NCI-H82 (cell line): ENCODE data around the gene TTLL11.

Experiments
- DNase-seq: peaks from one replicate; lab custom pipeline; 2025; lab: John Stamatoyannopoulos, UW

TTLL11 gene

DNA sequence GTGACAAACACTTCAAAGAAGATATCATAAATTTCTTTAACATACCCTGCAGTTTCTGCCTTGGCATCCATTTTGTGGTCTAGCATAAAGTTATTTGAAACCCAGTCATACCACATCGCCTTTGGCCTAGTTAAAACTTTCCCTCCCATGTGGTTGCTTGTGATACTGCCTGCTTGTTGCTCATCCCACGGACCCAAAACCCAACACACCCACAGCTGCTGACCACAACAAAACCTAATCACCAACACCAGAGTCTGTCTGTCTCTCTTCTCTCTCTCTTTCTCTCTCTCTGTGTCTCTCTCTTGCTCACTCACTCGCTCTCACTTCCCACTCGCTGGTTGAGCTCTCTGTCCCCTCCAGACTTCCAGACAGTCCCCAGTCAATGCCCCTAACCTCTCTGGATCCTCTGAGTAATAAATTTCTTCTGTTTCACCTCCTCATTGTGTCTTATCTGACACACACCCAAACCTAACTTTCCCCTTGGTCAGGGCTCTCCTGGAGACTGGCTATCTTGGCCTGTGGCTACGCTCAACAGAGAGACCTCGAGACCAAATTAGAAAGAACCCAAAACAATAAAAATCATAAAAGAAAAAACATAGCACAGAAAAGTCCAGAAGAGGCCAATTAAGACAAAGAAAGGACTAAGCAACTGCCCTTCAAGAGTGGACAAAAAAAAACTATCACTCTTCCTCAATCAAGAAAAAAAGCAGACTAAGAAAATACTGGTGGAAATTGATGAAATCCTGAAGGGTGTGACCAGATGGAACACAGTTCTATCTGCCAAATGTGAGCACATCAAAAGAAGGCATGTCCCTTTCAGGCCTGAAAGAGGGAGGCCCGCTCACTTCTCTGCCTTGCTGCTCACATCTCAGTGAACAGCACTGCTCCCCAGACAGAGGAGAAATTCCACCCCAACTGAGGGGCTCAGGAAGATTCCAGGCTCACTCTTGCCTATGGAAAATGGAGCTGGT lies 41.5 kb downstream of the TTLL11 start:
- DNase-seq = no peak

GRCh38 chr9:122050167-122050566 lies 42.9 kb downstream of the TTLL11 start:
- no peak for DNase-seq

DNA sequence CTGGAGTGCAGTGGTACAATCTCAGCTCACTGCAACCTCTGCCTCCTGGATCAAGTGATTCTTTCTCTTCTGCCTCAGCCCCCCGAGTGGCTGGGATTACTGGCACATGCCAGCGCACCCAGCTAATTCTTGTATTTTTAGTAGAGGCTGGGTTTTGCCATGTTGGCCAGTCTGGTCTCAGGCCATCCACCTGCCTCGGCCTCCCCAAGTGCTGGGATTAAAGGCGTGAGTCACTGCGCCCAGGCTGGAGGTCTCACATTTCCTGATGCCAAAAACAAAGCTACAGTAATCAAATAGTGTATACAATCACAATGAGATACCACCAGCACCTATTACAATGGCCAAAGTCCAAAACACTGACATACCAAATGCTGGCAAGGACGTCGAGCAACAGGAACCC lies 51.1 kb downstream of the TTLL11 start:
- no peak for DNase-seq

DNA sequence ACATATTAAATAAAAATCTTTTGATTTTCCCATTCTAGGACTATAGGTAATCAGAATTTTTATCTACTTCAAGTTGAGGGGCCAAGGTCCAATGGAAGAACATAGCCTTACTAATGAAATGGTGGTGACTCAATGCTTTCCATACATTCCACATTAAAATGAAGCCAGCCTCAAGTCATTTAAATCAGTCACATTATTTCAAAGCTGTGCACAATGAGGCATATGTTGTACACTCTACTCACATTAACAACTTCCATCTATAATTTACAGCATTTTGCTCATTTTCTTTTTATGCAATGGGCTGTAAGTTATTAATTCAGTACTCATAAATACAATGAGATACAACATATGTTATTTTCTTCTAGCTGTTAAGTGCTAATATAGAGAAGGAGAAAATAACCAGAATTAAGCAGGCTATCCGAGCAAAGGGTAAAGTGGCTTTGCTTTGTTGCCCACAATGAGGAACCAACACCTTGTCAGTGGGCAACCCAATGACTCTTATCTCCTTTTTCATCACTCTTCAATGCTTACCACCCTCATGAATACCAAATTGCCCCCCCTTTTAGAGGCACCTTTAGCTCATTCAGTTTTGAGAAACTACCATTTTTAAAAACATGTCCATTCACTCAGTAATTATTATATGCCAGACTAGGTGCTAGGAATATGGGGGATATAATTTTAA lies 52.4 kb downstream of the TTLL11 start:
- DNase-seq = no peak

DNA sequence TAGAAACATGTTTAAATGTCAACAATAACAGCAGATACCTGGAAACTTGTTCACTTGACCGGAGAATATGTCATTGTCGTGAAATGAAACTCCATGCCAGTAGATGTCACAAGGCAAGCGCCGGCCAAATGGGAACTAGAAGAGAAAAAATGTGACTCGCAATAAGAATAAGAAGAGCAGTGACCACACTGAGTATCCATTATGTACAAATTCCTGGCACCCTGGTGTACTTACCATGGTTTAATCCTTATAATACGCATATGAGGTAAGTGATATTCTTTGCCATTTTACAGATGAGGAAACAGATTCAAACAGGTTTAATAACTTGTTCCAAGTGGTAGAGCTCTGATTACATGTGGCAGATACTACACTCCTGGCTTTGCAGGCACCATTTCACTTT lies 53.9 kb downstream of the TTLL11 start:
- no peak for DNase-seq

DNA sequence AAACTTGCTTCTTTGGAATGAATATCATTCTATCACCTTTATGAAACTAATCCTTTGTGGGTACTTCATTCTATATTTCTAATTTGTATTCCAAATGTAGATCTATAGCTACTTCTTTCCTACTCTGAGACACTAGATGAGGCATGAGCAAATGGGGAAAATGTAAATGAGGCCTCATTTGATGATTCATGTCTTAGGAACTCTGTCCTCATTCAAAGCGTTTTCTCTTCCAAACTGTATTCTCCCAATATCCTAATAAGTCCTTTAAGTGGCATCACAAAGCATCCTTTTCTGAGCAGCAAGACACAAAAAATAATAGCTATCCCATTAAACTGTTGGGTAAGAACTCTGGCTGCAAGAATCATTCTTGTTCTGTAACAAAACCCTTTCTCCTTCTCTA lies 56.1 kb downstream of the TTLL11 start:
- no peak for DNase-seq

- no peak for DNase-seq
Measured at GRCh38 chr9:122036408-122036807, 56.7 kb downstream of the TTLL11 start.

GRCh38 chr9:122033775-122034373 lies 59.2 kb downstream of the TTLL11 start:
- no peak for DNase-seq

GRCh38 chr9:122032346-122032745 lies 60.8 kb downstream of the TTLL11 start:
- no peak for DNase-seq

DNA sequence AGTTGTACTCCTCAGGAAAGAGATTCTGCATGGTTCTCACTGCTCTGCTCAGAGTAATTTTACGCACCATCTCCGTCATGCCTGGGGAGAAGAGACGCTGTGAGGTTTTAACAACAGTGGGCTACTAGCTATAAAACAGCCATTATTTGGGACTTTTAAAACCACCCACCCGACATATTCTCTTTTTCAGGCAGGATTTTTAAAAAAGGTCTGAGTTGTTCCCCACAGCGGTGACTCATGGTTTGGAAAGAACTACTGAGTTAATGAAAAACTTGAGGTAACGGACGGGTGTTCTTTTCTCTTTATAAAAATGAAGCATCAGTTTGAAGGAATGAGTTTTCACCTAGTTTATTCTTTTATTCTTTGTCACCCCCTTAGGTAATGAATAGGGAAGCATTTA lies 61.3 kb downstream of the TTLL11 start:
- DNase-seq = no peak

DNA sequence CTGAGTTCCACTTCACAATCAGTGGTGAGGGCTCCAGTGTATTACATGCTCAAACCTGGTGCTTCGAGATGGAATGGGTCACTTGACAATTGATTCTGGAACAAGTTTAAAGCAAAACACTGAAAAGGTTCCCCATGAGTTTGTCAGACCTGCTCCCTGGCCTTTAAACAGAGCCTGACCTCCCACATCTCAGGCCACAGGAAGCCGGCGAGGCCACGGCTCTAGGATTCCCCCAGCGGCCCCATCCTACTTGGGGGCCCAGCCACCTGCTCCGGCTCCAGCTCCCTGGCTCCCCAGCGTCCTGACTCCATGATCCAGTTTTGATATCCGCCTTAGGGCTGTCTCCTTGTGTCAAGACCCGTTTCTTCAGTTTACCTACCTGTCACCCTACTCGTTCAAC lies 62.0 kb downstream of the TTLL11 start:
- no peak for DNase-seq

GRCh38 chr9:122030357-122030756 lies 62.8 kb downstream of the TTLL11 start:
- no peak for DNase-seq

GRCh38 chr9:122029898-122030297 lies 63.2 kb downstream of the TTLL11 start:
- no peak for DNase-seq

DNA sequence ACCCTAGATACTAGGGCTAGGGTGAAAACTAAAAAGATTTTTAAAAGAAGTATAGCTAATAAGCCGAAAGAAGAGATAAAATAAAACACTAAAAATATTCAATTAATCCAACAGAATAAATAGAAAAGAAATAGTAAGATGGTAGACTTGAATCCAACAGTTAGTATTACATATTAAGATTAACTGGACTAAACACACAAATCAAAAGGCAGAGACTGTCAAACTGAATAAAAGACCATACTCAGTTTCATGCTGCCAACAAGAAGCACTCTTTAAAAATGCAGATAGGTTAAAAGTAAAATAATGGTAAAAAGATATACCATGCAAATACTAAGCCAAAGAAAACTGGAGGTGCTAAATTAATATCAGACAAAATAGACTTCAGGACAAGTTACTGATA lies 65.0 kb downstream of the TTLL11 start:
- DNase-seq = no peak

DNA sequence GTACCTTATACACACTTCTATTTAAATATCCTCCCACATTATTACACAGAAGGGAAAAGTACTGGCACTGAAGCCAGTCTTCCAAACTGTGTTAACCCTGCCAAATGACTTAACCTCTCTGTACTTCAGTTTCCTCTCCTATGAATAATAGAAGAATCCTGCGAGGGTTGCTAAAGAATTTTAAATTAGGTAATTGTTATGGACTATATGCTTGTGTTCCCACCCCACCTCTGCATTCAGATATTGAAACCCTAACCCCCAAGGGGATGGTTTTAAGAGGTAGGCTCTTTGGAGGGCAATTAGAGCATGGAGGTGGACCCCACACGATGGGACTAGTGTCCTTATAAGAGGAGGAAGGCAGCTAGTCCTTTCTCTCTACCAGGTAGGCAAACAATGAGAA lies 72.7 kb downstream of the TTLL11 start:
- DNase-seq = no peak

GRCh38 chr9:122016744-122017143 lies 76.4 kb downstream of the TTLL11 start:
- DNase-seq = no peak

DNA sequence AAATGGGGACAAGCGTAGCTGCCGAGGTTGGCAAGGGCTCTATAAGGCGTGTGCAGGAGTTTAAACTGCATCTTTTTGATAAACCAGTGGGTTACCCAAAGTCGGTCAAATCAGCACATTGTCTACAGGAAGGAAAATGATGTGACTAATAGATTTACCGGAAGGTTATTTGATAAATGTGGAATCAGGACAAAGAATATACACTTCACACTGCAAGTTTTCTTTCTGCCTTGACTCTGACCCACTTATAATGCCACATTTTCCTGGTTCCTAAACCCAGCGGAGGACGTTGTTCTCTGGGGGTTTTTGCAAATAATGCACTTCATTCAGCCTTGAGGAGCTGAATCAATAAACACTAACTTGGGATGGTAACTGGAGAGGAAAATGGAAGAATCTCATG lies 76.8 kb downstream of the TTLL11 start:
- no peak for DNase-seq

DNA sequence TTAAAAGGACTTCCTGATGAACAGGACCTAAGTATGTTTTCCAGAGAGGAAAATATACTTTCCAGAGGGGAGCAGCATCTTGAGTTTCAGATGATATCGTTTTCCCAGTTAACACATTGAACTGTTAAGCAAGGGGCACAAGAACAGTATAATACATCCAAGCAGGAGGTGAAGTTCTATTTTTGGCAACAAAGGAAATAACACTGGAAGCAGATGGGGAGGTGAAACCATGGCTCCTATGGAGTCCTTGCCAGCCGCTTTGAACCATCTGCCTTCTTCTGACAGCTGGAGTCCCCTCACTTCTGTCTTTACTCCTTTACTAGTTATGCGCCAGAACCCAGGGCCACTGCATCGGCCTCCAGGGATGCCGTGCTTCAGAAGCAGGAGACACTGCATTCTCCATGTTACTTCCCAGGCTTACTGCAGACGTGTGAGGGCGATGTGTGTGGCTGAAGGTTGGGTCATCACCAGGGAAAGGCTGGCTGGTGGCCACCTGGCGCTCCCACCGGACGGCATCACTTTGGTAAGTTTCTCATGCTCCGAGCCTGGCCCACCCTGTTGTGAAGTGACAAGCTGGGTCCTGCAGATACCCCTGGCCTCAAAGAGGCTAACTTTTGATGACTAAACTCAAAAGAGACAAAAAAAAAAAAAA lies 77.8 kb downstream of the TTLL11 start:
- peak; percentile 52 for DNase-seq

DNA sequence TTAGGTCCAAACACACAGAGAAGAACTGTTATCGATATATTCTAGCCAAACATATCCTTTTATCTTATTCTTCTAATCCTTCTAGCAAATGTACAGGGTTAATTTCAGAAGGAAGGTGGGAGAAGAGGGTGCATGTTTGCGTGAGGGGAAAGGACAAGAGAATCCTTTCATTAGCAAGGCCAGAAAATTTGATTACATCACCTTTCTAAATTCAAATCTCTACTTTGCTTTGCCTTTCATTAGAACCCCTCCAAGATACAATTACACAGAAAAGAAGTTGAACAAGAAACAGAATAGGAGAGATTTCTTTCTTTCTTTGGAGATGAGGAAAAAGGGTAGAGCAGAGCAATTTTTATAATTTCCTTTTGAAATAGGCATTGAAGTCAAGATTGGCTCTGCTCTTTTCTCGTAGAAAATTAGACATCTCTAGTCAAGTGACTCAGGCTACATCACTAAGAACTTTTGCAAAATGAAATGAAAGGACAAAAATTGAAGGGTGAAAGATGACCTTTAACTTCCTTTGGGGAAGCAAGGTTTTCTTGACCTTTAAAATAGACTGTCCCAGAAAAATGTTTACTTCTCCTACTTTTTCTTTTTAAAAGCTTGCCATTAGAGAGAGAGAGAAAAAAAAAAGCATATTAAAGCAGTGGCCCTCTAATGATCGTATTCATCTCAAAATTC lies 81.2 kb downstream of the TTLL11 start:
- no peak for DNase-seq

- no peak for DNase-seq
Measured at GRCh38 chr9:122008559-122008958, 84.5 kb downstream of the TTLL11 start.

DNA sequence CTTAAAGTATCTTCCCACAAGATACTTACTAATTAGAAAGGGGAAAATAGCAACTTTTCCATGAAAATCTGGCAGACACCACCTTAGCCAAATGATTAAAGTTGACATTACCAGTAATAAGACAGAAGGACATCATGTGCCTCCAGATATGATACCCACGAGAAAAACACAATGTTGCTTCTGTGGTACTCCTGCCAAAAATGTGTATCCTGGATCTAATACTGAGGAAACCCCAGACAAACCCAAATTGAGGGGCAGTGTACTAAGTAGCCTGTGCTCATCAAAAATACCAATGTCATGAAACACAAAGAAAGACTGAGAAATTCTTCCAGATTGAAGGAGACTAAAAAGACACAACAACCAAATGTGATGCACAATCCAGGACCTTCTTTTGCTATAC lies 85.3 kb downstream of the TTLL11 start:
- DNase-seq = no peak

DNA sequence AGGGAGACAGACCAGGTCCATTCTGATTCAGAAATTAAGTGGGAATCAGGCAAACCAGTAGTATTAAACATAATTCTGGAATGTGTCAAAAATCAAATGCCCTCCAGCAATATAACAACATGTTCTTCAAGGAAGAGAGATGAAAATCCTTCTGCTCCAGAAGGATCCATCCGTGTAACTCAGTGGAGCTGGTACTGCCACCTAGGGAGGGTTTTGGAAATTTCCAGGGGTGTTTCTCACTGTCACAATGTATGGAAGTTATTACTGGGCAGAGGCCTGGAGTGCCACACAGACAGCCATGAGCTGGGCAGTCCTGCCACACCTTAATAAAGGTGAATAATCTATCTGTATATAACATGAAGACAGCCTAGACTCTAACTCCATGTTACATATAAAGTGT lies 87.5 kb downstream of the TTLL11 start:
- DNase-seq = peak; percentile 52
